HG02943 (cell line): Measurements from ENCODE around the gene SRPK1.
A peak's percentile ranks its signal among the peaks of the same experiment; 100 is the strongest.
"Not testable (repeated sequence)": the region's sequence is repeated elsewhere in the genome, so short reads cannot be mapped to it uniquely, and the experiment has no call there.

Experiments used
- ATAC-seq: cut with Tn5 transposase; IDR thresholded peaks from one replicate; pipeline ENCODE4 v1.9.1; 2021; ENCODE audit warnings: mild to moderate bottlenecking, low read depth, moderate library complexity; ENCODE audit not compliant: unreplicated experiment

The SRPK1 gene

DNA sequence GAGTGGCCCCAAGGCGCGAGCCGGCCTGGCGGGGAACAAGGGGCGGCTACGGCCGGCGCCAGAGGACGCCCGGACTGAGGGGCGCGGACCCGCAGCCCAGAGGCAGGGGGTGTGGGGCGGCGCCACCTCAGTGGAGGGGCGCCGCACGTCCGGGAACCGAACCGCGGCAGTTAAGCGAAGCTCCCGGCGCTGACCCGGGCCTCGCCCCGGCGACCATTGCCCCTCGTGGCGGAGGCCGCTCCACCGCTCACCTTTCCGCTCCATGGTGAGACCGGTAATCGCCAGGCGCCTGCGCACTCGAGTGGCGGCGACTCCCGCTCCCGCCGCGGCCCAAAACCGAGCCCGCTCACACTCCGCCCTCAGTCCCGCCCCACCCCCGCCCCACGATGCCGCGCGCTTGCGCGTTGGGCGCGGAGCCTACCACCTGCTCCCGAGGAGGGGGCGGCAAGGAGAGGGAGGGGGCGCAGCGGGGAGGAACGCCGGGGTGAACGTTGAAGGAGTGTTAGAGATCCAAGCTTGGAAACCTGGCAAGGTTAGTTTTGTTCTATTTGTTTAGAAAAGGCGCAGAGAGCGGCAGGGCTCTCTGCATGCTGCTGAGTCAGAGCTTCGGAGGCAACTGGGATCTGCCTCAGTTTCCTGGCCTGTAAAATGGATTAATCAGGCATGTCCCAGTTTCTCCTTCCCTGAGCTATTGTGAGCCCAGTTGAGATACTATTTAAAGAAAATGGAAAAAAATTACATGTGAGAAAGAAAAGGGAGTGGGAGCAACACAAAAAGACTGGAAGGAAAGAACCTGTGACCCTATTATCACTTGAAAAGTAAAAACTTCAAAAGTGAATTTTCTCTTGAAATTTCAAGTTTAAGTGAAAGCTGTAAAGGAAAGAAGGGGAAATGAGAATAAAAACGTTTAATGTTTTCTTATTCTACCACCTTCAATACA, at the start of gene SRPK1:
SRPK1 (minus strand) TSS at position 306 of the 940 bp plus-strand sequence; CDS start at position 264, 42 bp downstream.
- peak; percentile 64 for ATAC-seq

DNA sequence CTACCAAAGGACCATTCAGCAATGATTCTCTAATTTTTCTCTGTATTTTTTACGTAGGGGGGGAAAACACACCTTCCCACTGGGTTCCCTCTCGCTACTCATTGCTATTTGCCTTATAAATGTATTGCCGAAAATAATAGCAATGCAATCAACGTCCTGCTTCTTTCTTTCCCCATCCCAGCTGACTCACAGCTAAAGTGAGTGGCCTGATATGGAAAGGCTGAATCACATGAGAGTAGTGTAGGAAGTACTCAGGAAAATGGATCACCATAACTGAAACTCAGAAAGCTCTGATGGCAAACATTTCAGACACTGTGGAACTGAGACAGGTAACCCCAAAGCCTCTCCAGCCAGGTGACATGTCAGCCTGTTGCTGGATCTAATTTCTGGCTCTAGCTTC, 49.3 kb upstream of the SRPK1 start:
- no peak for ATAC-seq

DNA sequence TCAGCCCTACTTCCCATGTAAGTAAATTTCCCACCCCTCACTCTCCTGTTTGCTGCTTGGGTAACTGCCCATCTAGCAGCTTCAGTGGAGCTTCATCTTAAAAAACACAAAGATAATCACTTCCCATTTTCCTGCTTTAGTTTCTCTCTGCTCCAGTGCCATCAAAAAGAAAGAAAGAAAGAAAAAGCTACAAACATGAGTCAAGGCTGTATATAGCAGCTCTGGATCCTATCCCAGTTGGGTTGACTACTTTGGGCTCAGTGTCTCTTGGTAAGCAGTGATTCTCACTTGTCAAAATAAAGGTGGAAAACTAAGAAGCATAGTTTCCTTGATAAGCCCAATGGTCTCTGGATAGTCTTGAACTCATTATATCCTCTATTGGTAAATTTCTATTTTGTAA, 48.7 kb upstream of the SRPK1 start:
- no peak for ATAC-seq

DNA sequence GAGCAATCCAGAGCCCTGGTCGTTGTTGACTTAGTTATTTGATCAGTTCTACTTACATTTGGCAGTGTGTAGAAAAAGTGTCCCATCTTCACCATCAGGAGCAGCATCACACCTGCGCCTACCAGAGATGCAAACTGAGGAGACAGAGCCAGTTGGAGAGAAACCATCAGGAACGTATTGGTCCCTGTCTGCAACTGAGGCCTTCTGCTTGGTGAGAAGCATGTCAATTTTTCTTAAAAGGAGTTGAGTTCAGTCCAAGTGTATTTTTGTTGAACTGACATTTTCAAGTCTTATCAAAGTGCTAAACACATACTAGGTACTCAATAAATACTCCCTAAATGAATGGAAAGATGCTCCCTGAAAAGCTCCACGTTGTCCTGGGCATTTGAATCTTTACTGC, 47.9 kb upstream of the SRPK1 start:
- no peak for ATAC-seq

DNA sequence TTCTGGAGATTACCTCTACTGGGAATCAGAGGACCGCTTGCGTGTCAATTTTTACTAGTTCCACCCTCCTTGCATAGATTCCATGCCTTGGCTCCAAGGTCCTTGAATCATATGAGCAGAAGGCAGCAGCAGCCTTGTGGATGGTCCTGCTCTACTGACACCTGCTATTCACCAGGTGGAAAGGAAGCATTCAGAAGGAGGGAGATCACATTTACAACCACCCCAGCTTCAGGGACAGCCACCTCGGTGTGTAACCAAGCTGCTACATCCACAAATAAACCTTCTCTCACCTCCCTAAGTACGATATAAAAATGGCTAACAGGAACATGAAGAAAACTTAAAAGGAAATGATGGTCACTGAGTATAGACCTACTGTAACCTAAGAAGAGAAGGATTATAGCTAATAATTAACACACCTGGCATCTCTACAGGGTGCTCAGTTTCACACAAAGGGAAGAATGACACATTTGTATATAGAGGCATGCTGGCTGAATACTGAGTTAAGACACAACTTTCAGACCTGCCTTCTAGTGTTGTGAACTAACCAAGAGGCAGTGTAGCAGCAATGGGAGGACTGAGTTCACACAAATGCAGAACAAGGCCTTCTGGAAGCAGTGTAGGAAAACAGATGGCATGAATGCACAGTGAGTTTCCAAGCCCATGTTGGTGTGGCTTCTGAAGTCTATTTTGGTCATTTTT, 46.3 kb upstream of the SRPK1 start:
- no peak for ATAC-seq

- no peak for ATAC-seq
Measured at GRCh38 chr6:35962779-35963560, 42.1 kb upstream of the SRPK1 start.

DNA sequence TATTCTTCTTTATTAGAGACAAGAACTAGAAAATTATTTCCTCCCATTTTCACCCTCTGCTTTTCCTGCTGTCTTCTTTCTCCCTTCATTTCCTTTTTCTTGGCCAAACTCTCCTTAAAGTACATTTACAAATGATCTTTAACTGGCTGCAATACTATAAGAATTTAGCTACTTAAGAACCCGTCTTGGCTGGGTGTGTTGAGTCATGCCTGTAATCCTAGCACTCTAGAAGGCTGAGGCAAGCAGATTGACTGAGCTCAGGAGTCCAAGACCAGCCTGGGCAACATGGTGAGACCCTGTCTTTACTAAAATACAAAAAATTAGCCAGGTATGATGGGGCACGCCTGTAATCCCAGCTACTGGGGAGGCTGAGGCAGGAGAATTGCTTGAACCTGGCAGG, 39.3 kb upstream of the SRPK1 start:
- ATAC-seq = no peak

DNA sequence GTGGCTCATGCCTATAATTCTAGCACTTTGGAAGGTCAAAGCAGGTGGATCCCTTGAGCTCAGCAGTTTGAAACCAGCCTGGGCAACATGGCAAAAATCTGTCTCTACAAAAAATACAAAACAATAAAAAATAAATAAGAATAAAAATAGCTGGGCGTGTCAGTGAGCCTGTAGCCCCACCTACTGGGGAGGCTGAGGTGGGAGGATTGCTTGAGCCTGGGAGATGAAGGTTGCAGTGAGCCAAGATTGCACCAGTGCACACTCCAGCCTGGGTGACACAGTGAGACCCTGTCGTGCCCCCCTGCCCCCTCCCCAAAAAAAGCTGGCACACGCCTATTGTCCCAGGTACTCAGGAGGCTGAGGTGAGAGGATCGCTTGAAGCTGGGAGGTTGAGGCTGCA, 35.1 kb upstream of the SRPK1 start:
- no peak for ATAC-seq

GRCh38 chr6:35955521-35955920, 34.6 kb upstream of the SRPK1 start:
- ATAC-seq = no peak

DNA sequence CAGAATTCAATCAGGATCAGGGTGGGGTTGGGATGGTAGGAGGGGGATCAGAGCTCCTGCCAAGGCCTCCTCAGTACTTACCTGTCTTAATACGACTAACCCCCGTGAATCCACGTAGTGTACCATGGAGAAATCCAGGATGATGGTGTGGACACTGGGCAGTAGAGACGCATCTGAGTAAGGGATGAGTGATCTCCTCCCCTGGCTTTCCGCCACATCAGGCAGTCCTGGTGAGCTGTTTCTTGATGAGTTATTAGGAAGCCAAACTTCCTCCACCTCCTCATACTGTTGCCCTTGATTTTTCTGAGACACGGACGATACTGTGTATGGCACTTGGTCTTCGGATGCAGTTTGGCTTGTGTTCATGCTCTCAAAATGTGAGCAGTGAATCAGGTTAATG, 34.2 kb upstream of the SRPK1 start:
- ATAC-seq = no peak

GRCh38 chr6:35954333-35954732, 33.4 kb upstream of the SRPK1 start:
- no peak for ATAC-seq

DNA sequence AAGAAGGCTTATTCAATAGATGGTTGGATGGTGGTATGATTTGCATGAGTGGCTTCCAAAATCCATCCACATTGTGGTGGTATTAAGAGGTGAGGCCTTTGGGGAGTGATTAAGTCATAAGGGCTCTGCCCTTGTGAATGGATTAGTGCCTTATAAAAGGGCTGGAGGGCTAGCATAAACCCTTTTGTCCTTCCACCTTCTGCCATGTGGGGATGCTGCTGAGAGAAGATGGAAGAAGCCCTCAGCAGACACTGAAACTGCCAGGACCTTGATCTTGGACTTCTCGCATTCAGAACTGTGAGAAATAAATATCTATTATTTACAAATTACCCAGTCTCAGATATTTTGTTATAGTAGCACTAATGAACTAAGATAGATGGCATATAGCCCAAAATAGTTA, 27.8 kb upstream of the SRPK1 start:
- ATAC-seq = no peak

DNA sequence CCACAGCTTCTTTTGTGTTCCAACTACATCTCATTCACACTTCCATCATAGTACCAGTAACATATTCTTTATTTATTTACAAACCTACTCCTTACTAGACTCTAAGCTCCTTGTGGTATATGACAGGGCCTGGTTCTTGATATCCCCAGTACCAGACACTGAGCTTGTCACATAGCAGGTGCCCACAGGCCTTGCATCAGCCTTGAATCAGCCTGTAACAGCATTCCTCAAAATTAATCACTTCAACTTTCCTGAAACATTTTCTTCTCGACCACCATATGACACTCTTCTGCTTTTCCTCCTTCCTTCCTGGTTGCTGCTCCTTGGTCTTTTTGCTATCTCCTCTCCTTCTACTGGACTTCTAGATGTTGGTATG, 24.7 kb upstream of the SRPK1 start:
- no peak for ATAC-seq

DNA sequence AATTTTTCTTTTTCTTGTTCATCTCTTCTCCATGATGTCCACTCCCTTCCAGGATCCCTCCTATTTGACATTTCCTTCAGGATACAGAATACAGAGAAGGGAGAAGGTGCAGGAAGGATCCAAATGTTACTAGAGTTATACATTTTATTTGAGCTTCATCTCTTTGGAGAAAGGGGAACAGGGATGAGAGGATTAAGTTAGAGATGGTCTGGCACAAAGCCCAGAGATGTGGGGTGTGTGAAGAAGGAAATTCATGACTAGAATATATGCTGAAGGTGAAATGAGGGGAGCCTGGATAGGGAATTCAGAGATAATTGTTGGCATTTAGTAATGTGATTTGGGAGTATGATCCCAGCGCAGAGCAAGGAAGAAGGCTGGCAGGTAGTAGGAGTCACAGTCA, 22.5 kb upstream of the SRPK1 start:
- ATAC-seq = no peak

GRCh38 chr6:35942355-35942754, 21.5 kb upstream of the SRPK1 start:
- no peak for ATAC-seq

- not testable (repeated sequence) for ATAC-seq
Measured at GRCh38 chr6:35941170-35941569, 20.3 kb upstream of the SRPK1 start.

DNA sequence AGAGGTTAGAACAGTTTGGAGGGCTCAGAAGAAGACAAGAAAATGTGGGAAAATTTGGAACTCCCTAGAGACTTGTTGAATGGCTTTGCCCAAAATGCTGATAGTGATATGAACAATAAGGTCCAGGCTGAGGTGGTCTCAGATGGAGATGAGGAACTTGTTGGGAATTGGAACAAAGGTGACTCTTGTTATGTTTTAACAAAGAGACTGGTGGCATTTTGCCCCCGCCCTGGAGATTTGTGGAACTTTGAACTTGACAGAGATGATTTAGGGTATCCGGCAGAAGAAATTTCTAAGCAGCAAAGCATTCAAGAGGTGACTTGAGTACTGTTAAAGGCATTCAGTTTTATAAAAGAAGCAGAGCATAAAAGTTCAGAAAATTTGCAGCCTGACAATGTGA, 19.1 kb upstream of the SRPK1 start:
- ATAC-seq = not testable (repeated sequence)

GRCh38 chr6:35939259-35939658, 18.4 kb upstream of the SRPK1 start:
- ATAC-seq = not testable (repeated sequence)

GRCh38 chr6:35936681-35937359, 15.9 kb upstream of the SRPK1 start:
- no peak for ATAC-seq

- no peak for ATAC-seq
Measured at GRCh38 chr6:35935469-35935868, 14.6 kb upstream of the SRPK1 start.
